Measurements from ENCODE around the gene SEMA4D.

- TF ChIP-seq CTCF (IDR thresholded peaks at IDR 0.05): no peak
- no peak for TF ChIP-seq POLR2A (IDR thresholded peaks at IDR 0.05)
- no peak for TF ChIP-seq POLR2AphosphoS5 (IDR thresholded peaks at IDR 0.05)
Observed at GRCh38 chr9:89434636-89435035, 63.3 kb downstream of the SEMA4D start.

Data from prostate gland (tissue), 2 donors.